IMR-90 (cell line): ENCODE measurements around the gene PEX14. TPM values are rescaled to one million over a fixed set of nuclear protein-coding genes. Genes with fewer than 3 reads are reported as not detected.

Source experiments
- ATAC-seq: fragments of 200-7000 bp; cut with Tn5 transposase; 2 replicates; pipeline ENCODE4 v1.9.1; 2020; ENCODE audit warnings: low read depth, mild to moderate bottlenecking, moderate library complexity
- BruUV-seq: library from RNA; stranded (reverse); fragments of 400-500 nt; replicated peaks from 2 replicates; lab custom pipeline; 2021; lab: Mats Ljungman, UMichigan
- CTCF ChIA-PET: fragments of 300-600 bp; formaldehyde crosslinking; extraction: SDS; loops from one replicate; lab custom pipeline; 2021; ENCODE audit warnings: antibody characterized with exemption; lab: Yijun Ruan, JAX
- POLR2A ChIA-PET: fragments of 300-600 bp; sonication (Branson Sonifier 250); formaldehyde crosslinking; loops from one replicate; lab custom pipeline; 2022; ENCODE audit warnings: antibody characterized with exemption; ENCODE audit not compliant: unreplicated experiment; lab: Charles Lee
- DNase-seq: peaks from one replicate; pipeline ENCODE4 v3.0.0; 2013
- H2AFZ ChIP-seq: replicated peaks from 2 replicates; pipeline ENCODE3; 2013; ENCODE audit warnings: low read length, mild to moderate bottlenecking; ENCODE audit not compliant: poor library complexity
- H2AK5ac ChIP-seq: 2 replicates; pipeline ENCODE4 v1.6.1; 2013; ENCODE audit warnings: low read depth, low read length, inconsistent platforms
- H2AK9ac ChIP-seq: replicated peaks from 2 replicates; pipeline ENCODE3; 2013; ENCODE audit warnings: mild to moderate bottlenecking, low read depth, low read length, moderate library complexity; ENCODE audit not compliant: poor library complexity
- H2BK120ac ChIP-seq: 2 replicates; pipeline ENCODE4 v1.6.1; 2013; ENCODE audit warnings: low read depth, low read length, inconsistent platforms
- H2BK15ac ChIP-seq: 3 replicates; pipeline ENCODE4 v1.6.1; 2013; ENCODE audit warnings: low read depth, low read length, inconsistent platforms
- H2BK20ac ChIP-seq: 2 replicates; pipeline ENCODE4 v1.6.1; 2013; ENCODE audit warnings: low read depth, mild to moderate bottlenecking, inconsistent platforms, low read length, moderate library complexity
- H2BK5ac ChIP-seq: 2 replicates; pipeline ENCODE4 v1.6.1; 2013; ENCODE audit warnings: mild to moderate bottlenecking, low read depth, low read length, inconsistent platforms; ENCODE audit not compliant: poor library complexity, severe bottlenecking
- H3K14ac ChIP-seq: replicated peaks from 2 replicates; pipeline ENCODE4 v1.6.1; 2013; ENCODE audit warnings: low read depth, low read length, inconsistent platforms
- H3K18ac ChIP-seq: 2 replicates; pipeline ENCODE4 v1.6.1; 2013; ENCODE audit warnings: low read depth, low read length, control low read depth
- H3K23ac ChIP-seq: 2 replicates; pipeline ENCODE4 v1.6.1; 2013; ENCODE audit warnings: low read depth, low read length, inconsistent platforms
- H3K27ac ChIP-seq: 2 replicates; pipeline ENCODE4 v1.5.1; 2013; ENCODE audit warnings: mild to moderate bottlenecking, control low read depth, low read length; ENCODE audit not compliant: insufficient read depth
- H3K27me3 ChIP-seq: 2 replicates; pipeline ENCODE4 v1.6.1; 2013; ENCODE audit warnings: low read length; ENCODE audit not compliant: control insufficient read depth, insufficient read depth
- H3K36me3 ChIP-seq: 2 replicates; pipeline ENCODE4 v1.6.1; 2013; ENCODE audit warnings: low read length, mixed read lengths; ENCODE audit not compliant: control insufficient read depth, insufficient read depth
- H3K4ac ChIP-seq: 2 replicates; pipeline ENCODE4 v1.6.1; 2013; ENCODE audit warnings: low read depth, low read length, inconsistent platforms
- H3K4me1 ChIP-seq: 2 replicates; pipeline ENCODE4 v1.6.1; 2013; ENCODE audit warnings: low read length, mixed read lengths; ENCODE audit not compliant: control insufficient read depth, insufficient read depth
- H3K4me2 ChIP-seq: 2 replicates; pipeline ENCODE4 v1.6.1; 2013; ENCODE audit warnings: low read depth, mild to moderate bottlenecking, control low read depth, low read length, moderate library complexity
- H3K4me3 ChIP-seq: 2 replicates; pipeline ENCODE4 v1.5.1; 2013; ENCODE audit warnings: low read depth, mild to moderate bottlenecking, control low read depth, low read length, moderate library complexity; ENCODE audit not compliant: insufficient read depth
- H3K56ac ChIP-seq: 2 replicates; pipeline ENCODE4 v1.6.1; 2013; ENCODE audit warnings: low read length, inconsistent platforms; ENCODE audit not compliant: insufficient read depth; ENCODE audit errors: extremely low read depth
- H3K79me1 ChIP-seq, 2 experiments: 2 replicates each; pipeline ENCODE4 v1.6.1; 2013; ENCODE audit warnings: low read length in 2 of 2, inconsistent platforms in 1 of 2, low read depth in 1 of 2
- H3K9ac ChIP-seq: 2 replicates; pipeline ENCODE4 v1.6.1; 2013; ENCODE audit warnings: low read depth, low read length, control low read depth
- H3K9me1 ChIP-seq: 2 replicates; pipeline ENCODE4 v1.6.1; 2013; ENCODE audit warnings: low read length, inconsistent platforms; ENCODE audit not compliant: insufficient read depth
- H3K9me3 ChIP-seq: 2 replicates; pipeline ENCODE4 v1.6.1; 2013; ENCODE audit warnings: low read length; ENCODE audit not compliant: control insufficient read depth, insufficient read depth
- H4K20me1 ChIP-seq: 2 replicates; pipeline ENCODE4 v1.6.1; 2013; ENCODE audit warnings: low read length, inconsistent platforms; ENCODE audit not compliant: insufficient read depth
- H4K5ac ChIP-seq: 2 replicates; pipeline ENCODE4 v1.6.1; 2013; ENCODE audit warnings: mild to moderate bottlenecking, low read depth, low read length, control low read depth
- H4K8ac ChIP-seq, 2 experiments: 2 replicates each; pipeline ENCODE4 v1.6.1; 2013; ENCODE audit warnings: low read depth in 2 of 2, low read length in 2 of 2, control low read depth in 1 of 2, inconsistent platforms in 1 of 2
- H4K91ac ChIP-seq: 2 replicates; pipeline ENCODE4 v1.6.1; 2013; ENCODE audit warnings: low read depth, low read length, inconsistent platforms; ENCODE audit not compliant: insufficient read depth
- BHLHE40 ChIP-seq: fragments of 150-350 bp; IDR thresholded peaks from 2 replicates; pipeline ENCODE4 v1.6.1; 2016; ENCODE audit warnings: mild to moderate bottlenecking, low read depth, low read length
- CEBPB ChIP-seq: IDR thresholded peaks from 2 replicates; pipeline ENCODE4 v1.6.1; 2012; ENCODE audit warnings: low read depth, low read length, improper control_type of control experiment
- CHD1 ChIP-seq: IDR thresholded peaks from 2 replicates; pipeline ENCODE4 v1.6.1; 2012; ENCODE audit warnings: low read depth, low read length, improper control_type of control experiment
- CTCF ChIP-seq: conservative IDR thresholded peaks from 2 replicates; pipeline ENCODE4 v1.5.1; 2012; ENCODE audit warnings: mild to moderate bottlenecking, low read depth, low read length, improper control_type of control experiment
- MAFK ChIP-seq: IDR thresholded peaks from 2 replicates; pipeline ENCODE4 v1.6.1; 2012; ENCODE audit warnings: low read depth, low read length, improper control_type of control experiment
- MAZ ChIP-seq: IDR thresholded peaks from 2 replicates; pipeline ENCODE4 v1.6.1; 2012; ENCODE audit warnings: low read depth, mild to moderate bottlenecking, low read length, improper control_type of control experiment, moderate library complexity, borderline replicate concordance
- MXI1 ChIP-seq: IDR thresholded peaks from 2 replicates; pipeline ENCODE4 v1.6.1; 2012; ENCODE audit warnings: low read depth, mild to moderate bottlenecking, low read length, moderate library complexity, borderline replicate concordance
- NFE2L2 ChIP-seq: fragments of 150-350 bp; IDR thresholded peaks from 2 replicates; pipeline ENCODE4 v1.6.1; 2016; ENCODE audit warnings: low read depth, mild to moderate bottlenecking, low read length
- POLR2A ChIP-seq: IDR thresholded peaks from 2 replicates; pipeline ENCODE4 v1.6.1; 2012; ENCODE audit warnings: mild to moderate bottlenecking, low read depth, low read length
- RFX5 ChIP-seq: IDR thresholded peaks from 2 replicates; pipeline ENCODE4 v1.8.0; 2012; ENCODE audit warnings: low read depth, mild to moderate bottlenecking, low read length, moderate library complexity
- SMC3 ChIP-seq: fragments of 150-350 bp; IDR thresholded peaks from 2 replicates; pipeline ENCODE4 v1.6.1; 2016; ENCODE audit warnings: low read depth, mild to moderate bottlenecking, antibody characterized with exemption, low read length, moderate library complexity
- USF2 ChIP-seq: fragments of 150-350 bp; IDR thresholded peaks from 2 replicates; pipeline ENCODE4 v1.6.1; 2017; ENCODE audit warnings: mild to moderate bottlenecking, antibody characterized with exemption, low read length, low read depth
- WGBS, 2 experiments: methylation state at CpG; one replicate each; pipeline versions ENCODE4 v1.1.5 to v1.1.7; 2013; ENCODE audit warnings: missing lambda C conversion rate in 2 of 2; ENCODE audit not compliant: insufficient read length in 1 of 2; ENCODE audit errors: extremely low coverage in 2 of 2; 5-methylcytosine and 5-hydroxymethylcytosine counted together
- dilution Hi-C: fragments of 300-500 bp; cut with HindIII; formaldehyde crosslinking; loops from one replicate; pipeline ENCODE4 v1.14.3; 2018; ENCODE audit warnings: low sequenced_read_pairs; ENCODE audit not compliant: unreplicated experiment
- in situ Hi-C: fragments of 300-500 bp; cut with MboI; formaldehyde crosslinking; loops from 3 replicates; pipeline ENCODE4 v1.14.3; 2019; ENCODE audit warnings: low sequenced_read_pairs, inconsistent platforms, mixed read lengths
- intact Hi-C: fragments of 100-400 bp; cut with micrococcal nuclease; formaldehyde crosslinking; loops from 2 replicates; pipeline ENCODE4 v1.10.0; 2022
- polyA plus RNA-seq, 3 experiments: library from polyadenylated mRNA; depleted of rRNA; stranded (reverse); fragments of >200 nt; gene quantifications; 2 replicates each; pipeline ENCODE4 v1.2.3, GENCODE V29; 2012; ENCODE audit warnings: low replicate concordance in 1 of 3
- total RNA-seq: library from RNA; depleted of rRNA; stranded (reverse); fragments of >200 nt; gene quantifications from 2 replicates; pipeline ENCODE4 v1.2.3, GENCODE V29; 2012
- TF ChIP-seq, protein P1 (sequence below): fragments of 150-350 bp; IDR thresholded peaks from 2 replicates; pipeline ENCODE4 v1.6.1; 2016; ENCODE audit warnings: low read depth, mild to moderate bottlenecking, low read length, moderate library complexity, borderline replicate concordance

PEX14 gene
- total and polyA plus RNA-seq, 2 of the 4 experiments (the other 2 are of a cell fraction), result 9.5 to 22.5 TPM

- TF ChIP-seq USF2, result no peak
These were observed 41.6 kb upstream of the PEX14 start (continued) for GRCh38 chr1:10432910-10433700.

- H3K9me1 ChIP-seq, result peaks cover 4% of the 10 kb centered on the region
- 95% methylated on average over 4 of the region's 11 CpGs; no CpG with 5 or more reads in 1 of the 2 experiments for WGBS, 2 experiments
- no peak overlapping the region for H4K91ac ChIP-seq
- no peak overlapping the region for H4K5ac ChIP-seq
- no peak overlapping the region for H3K56ac ChIP-seq
- no TSS peak for BruUV-seq
- in situ Hi-C loops, result no loop called here
- H2BK15ac ChIP-seq, result no peak overlapping the region
- no peak overlapping the region for H3K14ac ChIP-seq
- no peaks in the 10 kb centered on the region for H4K20me1 ChIP-seq
- H3K4ac ChIP-seq, result no peak overlapping the region
- H3K23ac ChIP-seq, result no peak overlapping the region
- no peaks in the 10 kb centered on the region for H3K9me3 ChIP-seq
- no peak for ATAC-seq
- no peak overlapping the region for H4K8ac ChIP-seq
- ChIA-PET CTCF (no interaction called here), POLR2A (no interaction called here)
- no peak overlapping the region for H3K4me2 ChIP-seq
- peak overlapping the region; percentile 63 for H2AK9ac ChIP-seq
- no peak overlapping the region for H3K18ac ChIP-seq
- no peaks in the 10 kb centered on the region for H3K27me3 ChIP-seq
- no peak overlapping the region for H2AFZ ChIP-seq
- no peak overlapping the region for H3K27ac ChIP-seq
- H3K4me3 ChIP-seq, result no peak overlapping the region
- no peak overlapping the region for H2AK5ac ChIP-seq
- peaks cover 7 to 29% of the 10 kb centered on the region in 2 experiments; a peak in 3 of 4 replicates for H3K79me1 ChIP-seq
- dilution Hi-C loops, result no loop called here
- H2BK20ac ChIP-seq, result no peak overlapping the region
- no peak overlapping the region for H3K9ac ChIP-seq
- no peak overlapping the region for H2BK5ac ChIP-seq
- no peak for DNase-seq
- no peak overlapping the region for H2BK120ac ChIP-seq
- peaks cover 2% of the 10 kb centered on the region; the same call in 1 of the 2 replicates for H3K36me3 ChIP-seq
- H3K4me1 ChIP-seq, result peaks cover 4% of the 10 kb centered on the region
- intact Hi-C loops, result no loop called here
- TF ChIP-seq, protein P1, sequence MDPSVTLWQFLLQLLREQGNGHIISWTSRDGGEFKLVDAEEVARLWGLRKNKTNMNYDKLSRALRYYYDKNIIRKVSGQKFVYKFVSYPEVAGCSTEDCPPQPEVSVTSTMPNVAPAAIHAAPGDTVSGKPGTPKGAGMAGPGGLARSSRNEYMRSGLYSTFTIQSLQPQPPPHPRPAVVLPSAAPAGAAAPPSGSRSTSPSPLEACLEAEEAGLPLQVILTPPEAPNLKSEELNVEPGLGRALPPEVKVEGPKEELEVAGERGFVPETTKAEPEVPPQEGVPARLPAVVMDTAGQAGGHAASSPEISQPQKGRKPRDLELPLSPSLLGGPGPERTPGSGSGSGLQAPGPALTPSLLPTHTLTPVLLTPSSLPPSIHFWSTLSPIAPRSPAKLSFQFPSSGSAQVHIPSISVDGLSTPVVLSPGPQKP, result no peak
- TF ChIP-seq MAZ (no peak), CHD1 (no peak), RFX5 (no peak), MXI1 (no peak), BHLHE40 (no peak), MAFK (no peak), SMC3 (no peak), CEBPB (no peak), CTCF (no peak), NFE2L2 (no peak), POLR2A (no peak)
These were observed 41.0 kb upstream of the PEX14 start for GRCh38 chr1:10433790-10434189.
